GM12878 (cell line): ENCODE data around the gene RBMX. TPM values are rescaled to one million over a fixed set of nuclear protein-coding genes. Genes with fewer than 3 reads are reported as not detected.

Experiments
- ATAC-seq: fragments of 200-7000 bp; cut with Tn5 transposase; 3 replicates; pipeline ENCODE4 v1.9.1; 2020; ENCODE audit warnings: mild to moderate bottlenecking, moderate library complexity
- BruUV-seq: library from RNA; stranded (reverse); fragments of 400-500 nt; replicated peaks from 2 replicates; lab custom pipeline; 2021; lab: Mats Ljungman, UMichigan
- CTCF ChIA-PET: fragments of 300-600 bp; sonication (Branson Sonifier 250); formaldehyde crosslinking; extraction: SDS; loops from one replicate; lab custom pipeline; 2021; ENCODE audit warnings: inconsistent platforms; lab: Yijun Ruan, JAX
- POLR2A ChIA-PET: fragments of 350-600 bp; formaldehyde crosslinking; extraction: SDS; loops from one replicate; lab custom pipeline; 2021; ENCODE audit warnings: inconsistent platforms; lab: Charles Lee
- RAD21 ChIA-PET: fragments of 300-600 bp; sonication (Branson Sonifier 250); formaldehyde crosslinking; loops from one replicate; lab custom pipeline; 2023; ENCODE audit warnings: antibody characterized with exemption; ENCODE audit not compliant: unreplicated experiment; lab: Charles Lee
- SMC1A ChIA-PET: fragments of 300-600 bp; sonication (Branson Sonifier 250); formaldehyde crosslinking; loops from one replicate; lab custom pipeline; 2023; ENCODE audit not compliant: unreplicated experiment, uncharacterized antibody; lab: Charles Lee
- DNase-seq: peaks from one replicate; pipeline ENCODE4 v3.0.0-alpha.2; 2011; ENCODE audit warnings: low read depth, low spot score
- FAIRE-seq: peaks from 3 replicates; lab custom pipeline; 2011; peaks lifted over from hg19 to GRCh38; lab: Jason Lieb, UNC
- H2AFZ ChIP-seq: 2 replicates; pipeline ENCODE4 v1.6.0; 2011; ENCODE audit warnings: low read depth, low read length, control low read depth; ENCODE audit not compliant: control insufficient read depth
- H3K27ac ChIP-seq: 2 replicates; pipeline ENCODE4 v1.5.1; 2011; ENCODE audit warnings: control low read depth; ENCODE audit not compliant: control insufficient read depth, insufficient read depth
- H3K27me3 ChIP-seq, 2 experiments: replicated peaks in 1 of 2; 2 replicates each; pipeline versions ENCODE4 v1.6.0 to v1.6.1; 2011; ENCODE audit warnings: low read length in 1 of 2; ENCODE audit not compliant: control insufficient read depth in 2 of 2, insufficient read depth in 2 of 2
- H3K36me3 ChIP-seq, 2 experiments: 2 replicates each; pipeline ENCODE4 v1.5.1; 2011; ENCODE audit warnings: low read length in 1 of 2; ENCODE audit not compliant: control insufficient read depth in 2 of 2, insufficient read depth in 2 of 2
- H3K4me1 ChIP-seq: 2 replicates; pipeline ENCODE4 v1.6.1; 2011; ENCODE audit warnings: mild to moderate bottlenecking, low read length, moderate library complexity, mixed read lengths; ENCODE audit not compliant: control insufficient read depth, insufficient read depth
- H3K4me2 ChIP-seq: 2 replicates; pipeline ENCODE4 v1.6.0; 2011; ENCODE audit warnings: control low read depth; ENCODE audit not compliant: control insufficient read depth, insufficient read depth
- H3K4me3 ChIP-seq: fragments of 200-600 bp; sonication (generic); 2 replicates; pipeline ENCODE4 v1.5.1; 2016
- H3K79me2 ChIP-seq: 2 replicates; pipeline ENCODE4 v1.6.0; 2011; ENCODE audit warnings: low read length; ENCODE audit not compliant: control insufficient read depth, insufficient read depth
- H3K9ac ChIP-seq: 2 replicates; pipeline ENCODE4 v1.8.0; 2011; ENCODE audit warnings: low read length, control low read depth, mixed read lengths; ENCODE audit not compliant: control insufficient read depth, insufficient read depth
- H3K9me3 ChIP-seq: replicated peaks from 3 replicates; pipeline ENCODE4 v1.5.1; 2011; ENCODE audit warnings: mild to moderate bottlenecking, low read length; ENCODE audit not compliant: control insufficient read depth, insufficient read depth
- H4K20me1 ChIP-seq: 2 replicates; pipeline ENCODE4 v1.6.0; 2011; ENCODE audit not compliant: control insufficient read depth, insufficient read depth
- BACH1 ChIP-seq: fragments of 450-650 bp; IDR thresholded peaks from 2 replicates; pipeline ENCODE4 v1.6.1; 2017; ENCODE audit warnings: mild to moderate bottlenecking, borderline replicate concordance
- BRCA1 ChIP-seq: IDR thresholded peaks from 2 replicates; pipeline ENCODE4 v1.6.1; 2011; ENCODE audit warnings: low read depth, low read length, improper control_type of control experiment
- CEBPB ChIP-seq, 2 experiments: fragments of 150-350 bp in 1 of 2; IDR thresholded peaks; 2 replicates each; pipeline ENCODE4 v1.6.1; 2012 to 2014; ENCODE audit warnings: low read depth in 2 of 2, low read length in 2 of 2, borderline replicate concordance in 1 of 2, inconsistent platforms in 1 of 2
- CTCF ChIP-seq, 3 experiments: IDR thresholded peaks in 2 of 3; conservative IDR thresholded peaks in 1 of 3; 2 replicates each; pipeline ENCODE4 v1.5.1; 2011; ENCODE audit warnings: low read depth in 3 of 3, low read length in 3 of 3, mild to moderate bottlenecking in 3 of 3, control low read depth in 2 of 3, moderate library complexity in 2 of 3, inconsistent platforms in 1 of 3, mixed read lengths in 1 of 3; ENCODE audit not compliant: control insufficient read depth in 2 of 3, insufficient read depth in 1 of 3; ENCODE audit errors: extremely low read depth in 1 of 3
- EP300 ChIP-seq, 2 experiments: fragments of 150-350 bp in 1 of 2; IDR thresholded peaks; 2 replicates each; pipeline ENCODE4 v1.6.1; 2011 to 2012; ENCODE audit warnings: low read depth in 2 of 2, low read length in 2 of 2, borderline replicate concordance in 1 of 2, improper control_type of control experiment in 1 of 2, inconsistent platforms in 1 of 2; ENCODE audit not compliant: control insufficient read depth in 1 of 2
- GABPA ChIP-seq: IDR thresholded peaks from 2 replicates; pipeline ENCODE4 v1.6.1; 2014; ENCODE audit warnings: antibody characterized with exemption, low read depth, mild to moderate bottlenecking, inconsistent platforms
- HCFC1 ChIP-seq: fragments of 150-350 bp; IDR thresholded peaks from 2 replicates; pipeline ENCODE4 v1.6.1; 2014; ENCODE audit warnings: low read length
- HDAC6 ChIP-seq: fragments of 200-600 bp; sonication (generic); IDR thresholded peaks from one replicate; pipeline ENCODE4 v1.8.0; 2017; ENCODE audit warnings: antibody characterized with exemption; ENCODE audit not compliant: unreplicated experiment
- NFIC ChIP-seq: IDR thresholded peaks from 2 replicates; pipeline ENCODE4 v1.6.1; 2012; ENCODE audit warnings: low read depth, mild to moderate bottlenecking, inconsistent platforms, low read length, moderate library complexity
- NFYA ChIP-seq: IDR thresholded peaks from 2 replicates; pipeline ENCODE4 v1.6.1; 2011; ENCODE audit warnings: low read depth, mild to moderate bottlenecking, low read length, improper control_type of control experiment, borderline replicate concordance
- PBX3 ChIP-seq: IDR thresholded peaks from 2 replicates; pipeline ENCODE4 v1.6.1; 2011; ENCODE audit warnings: mild to moderate bottlenecking, low read depth, low read length, moderate library complexity; ENCODE audit not compliant: insufficient replicate concordance
- RBBP5 ChIP-seq: fragments of 200-600 bp; sonication (generic); conservative IDR thresholded peaks from 2 replicates; pipeline ENCODE4 v1.6.1; 2016
- SMC3 ChIP-seq: IDR thresholded peaks from 2 replicates; pipeline ENCODE4 v1.6.1; 2011; ENCODE audit warnings: low read length, improper control_type of control experiment, borderline replicate concordance
- ZNF274 ChIP-seq: IDR thresholded peaks from one replicate; pipeline ENCODE4 v1.8.0; 2011; ENCODE audit not compliant: insufficient read length, insufficient read depth
- WGBS: methylation state at CpG from one replicate; pipeline ENCODE4 v1.1.6; 2016; ENCODE audit warnings: low lambda C conversion rate; ENCODE audit not compliant: insufficient replicate concordance, insufficient coverage; ENCODE audit errors: missing lambda C conversion rate; 5-methylcytosine and 5-hydroxymethylcytosine counted together
- in situ Hi-C: fragments of 300-500 bp; cut with MboI; formaldehyde crosslinking; loops from 9 replicates; pipeline ENCODE4 v1.14.3; 2018; ENCODE audit warnings: mixed read lengths
- intact Hi-C: fragments of 100-400 bp; cut with micrococcal nuclease; formaldehyde crosslinking; loops from one replicate; pipeline ENCODE4 v1.14.2; 2022; ENCODE audit not compliant: unreplicated experiment
- polyA plus RNA-seq, 11 experiments: library from polyadenylated mRNA; depleted of rRNA in 4 of 11; unstranded in 6 of 11; stranded (reverse) in 5 of 11; fragments of >200 nt; fragmentation: Nextera tagmentation in 4 of 11; fragmentation: Illumina TruSeq in 1 of 11; extraction: Ambion mirVana in 4 of 11; extraction: Trizol in 1 of 11; gene quantifications; 1 replicate in 1 of 11; 2 replicates in 10 of 11; pipeline versions ENCODE4 v1.2.1 to v1.2.3, GENCODE V29; 2011 to 2016; ENCODE audit warnings: inconsistent platforms in 2 of 11, missing spikeins in 2 of 11, low read depth in 1 of 11
- total RNA-seq, 4 experiments: library from RNA; depleted of rRNA in 3 of 4; stranded (reverse); fragments of >200 nt in 3 of 4; fragmentation: Illumina TruSeq in 1 of 4; extraction: Trizol in 1 of 4; gene quantifications; 2 replicates each; pipeline versions ENCODE4 v1.2.1 to v1.2.3, GENCODE V29; 2013 to 2021
- TF ChIP-seq, protein P1 (sequence below): IDR thresholded peaks from 2 replicates; pipeline ENCODE4 v1.6.1; 2012; ENCODE audit warnings: improper control_type of control experiment, low read depth, low read length; ENCODE audit not compliant: insufficient replicate concordance

RBMX gene
- total and polyA plus RNA-seq, 10 of the 15 experiments (the other 5 are each of a cell fraction or from before 2014, with no cell fraction given) = 252 to 427 (median 288) TPM

DNA sequence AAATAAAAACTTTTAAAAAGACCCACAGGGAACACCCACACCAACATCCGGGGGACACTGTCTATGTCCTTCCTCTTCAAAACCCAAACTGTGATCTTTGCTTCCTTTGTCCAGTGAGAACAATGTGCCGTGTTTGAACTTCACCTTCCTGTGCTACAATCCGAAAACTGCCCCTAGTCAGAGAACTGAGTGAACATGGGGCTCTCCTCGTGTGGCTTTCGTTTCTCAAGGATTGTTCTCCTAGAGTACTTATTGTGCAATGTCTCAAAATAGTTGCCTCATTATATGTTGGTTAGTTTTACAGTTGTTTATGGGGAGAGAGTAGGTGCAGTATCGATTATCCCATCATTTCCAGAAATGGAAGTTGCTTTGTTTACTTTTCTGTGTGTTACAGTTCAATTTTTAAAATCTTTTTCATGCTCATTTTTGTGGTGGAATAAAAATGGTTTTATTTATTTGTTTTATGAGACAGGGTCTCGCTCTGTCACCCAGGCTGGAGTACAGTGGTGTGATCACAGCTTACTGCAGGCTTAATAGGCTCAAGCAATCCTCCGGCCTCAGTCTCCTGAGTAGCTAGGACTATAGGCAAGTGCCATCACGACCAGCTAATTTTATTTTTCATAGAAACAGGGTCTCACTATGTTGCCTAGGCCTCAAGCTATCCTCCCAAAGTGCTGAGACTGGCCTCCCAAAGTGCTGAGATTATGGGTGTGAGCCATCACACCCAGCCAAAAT, 29.9 kb downstream of the RBMX start:
- in situ Hi-C loops = no loop called here
- BruUV-seq = no TSS peak
- no peak for DNase-seq
- 64% methylated on average over 9 of the region's 9 CpGs for WGBS
- H3K36me3 ChIP-seq = peaks cover 0 to 2% of the 10 kb centered on the region in 2 experiments; a peak in 1 of 4 replicates
- no peak overlapping the region for H3K4me2 ChIP-seq
- H3K9ac ChIP-seq = no peak overlapping the region
- POLR2A ChIA-PET = no interaction called here
- TF ChIP-seq CTCF (IDR thresholded peaks at IDR 0.05 in 2 of 3, conservative IDR thresholded peaks at IDR 0.05 in 1 of 3; ENCODE audit: control insufficient read depth in 2 of 3, extremely low read depth in 1 of 3, insufficient read depth in 1 of 3, low read depth in 3 of 3, low read length in 3 of 3) = no peak
- no peak for TF ChIP-seq GABPA
- no peak for TF ChIP-seq EP300 (IDR thresholded peaks at IDR 0.05; ENCODE audit: borderline replicate concordance in 1 of 2, control insufficient read depth in 1 of 2, low read depth in 2 of 2, low read length in 2 of 2)
- TF ChIP-seq BRCA1 = no peak
- TF ChIP-seq HDAC6 = no peak
- no peak for TF ChIP-seq SMC3
- TF ChIP-seq BACH1 = no peak
- TF ChIP-seq NFYA = no peak
- no peak for TF ChIP-seq PBX3
- TF ChIP-seq ZNF274 = no peak
- no peak for TF ChIP-seq NFIC
- TF ChIP-seq, protein P1, sequence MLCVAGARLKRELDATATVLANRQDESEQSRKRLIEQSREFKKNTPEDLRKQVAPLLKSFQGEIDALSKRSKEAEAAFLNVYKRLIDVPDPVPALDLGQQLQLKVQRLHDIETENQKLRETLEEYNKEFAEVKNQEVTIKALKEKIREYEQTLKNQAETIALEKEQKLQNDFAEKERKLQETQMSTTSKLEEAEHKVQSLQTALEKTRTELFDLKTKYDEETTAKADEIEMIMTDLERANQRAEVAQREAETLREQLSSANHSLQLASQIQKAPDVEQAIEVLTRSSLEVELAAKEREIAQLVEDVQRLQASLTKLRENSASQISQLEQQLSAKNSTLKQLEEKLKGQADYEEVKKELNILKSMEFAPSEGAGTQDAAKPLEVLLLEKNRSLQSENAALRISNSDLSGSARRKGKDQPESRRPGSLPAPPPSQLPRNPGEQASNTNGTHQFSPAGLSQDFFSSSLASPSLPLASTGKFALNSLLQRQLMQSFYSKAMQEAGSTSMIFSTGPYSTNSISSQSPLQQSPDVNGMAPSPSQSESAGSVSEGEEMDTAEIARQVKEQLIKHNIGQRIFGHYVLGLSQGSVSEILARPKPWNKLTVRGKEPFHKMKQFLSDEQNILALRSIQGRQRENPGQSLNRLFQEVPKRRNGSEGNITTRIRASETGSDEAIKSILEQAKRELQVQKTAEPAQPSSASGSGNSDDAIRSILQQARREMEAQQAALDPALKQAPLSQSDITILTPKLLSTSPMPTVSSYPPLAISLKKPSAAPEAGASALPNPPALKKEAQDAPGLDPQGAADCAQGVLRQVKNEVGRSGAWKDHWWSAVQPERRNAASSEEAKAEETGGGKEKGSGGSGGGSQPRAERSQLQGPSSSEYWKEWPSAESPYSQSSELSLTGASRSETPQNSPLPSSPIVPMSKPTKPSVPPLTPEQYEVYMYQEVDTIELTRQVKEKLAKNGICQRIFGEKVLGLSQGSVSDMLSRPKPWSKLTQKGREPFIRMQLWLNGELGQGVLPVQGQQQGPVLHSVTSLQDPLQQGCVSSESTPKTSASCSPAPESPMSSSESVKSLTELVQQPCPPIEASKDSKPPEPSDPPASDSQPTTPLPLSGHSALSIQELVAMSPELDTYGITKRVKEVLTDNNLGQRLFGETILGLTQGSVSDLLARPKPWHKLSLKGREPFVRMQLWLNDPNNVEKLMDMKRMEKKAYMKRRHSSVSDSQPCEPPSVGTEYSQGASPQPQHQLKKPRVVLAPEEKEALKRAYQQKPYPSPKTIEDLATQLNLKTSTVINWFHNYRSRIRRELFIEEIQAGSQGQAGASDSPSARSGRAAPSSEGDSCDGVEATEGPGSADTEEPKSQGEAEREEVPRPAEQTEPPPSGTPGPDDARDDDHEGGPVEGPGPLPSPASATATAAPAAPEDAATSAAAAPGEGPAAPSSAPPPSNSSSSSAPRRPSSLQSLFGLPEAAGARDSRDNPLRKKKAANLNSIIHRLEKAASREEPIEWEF = no peak
- TF ChIP-seq HCFC1 = no peak
- TF ChIP-seq RBBP5 = no peak
- no peak for TF ChIP-seq CEBPB (IDR thresholded peaks at IDR 0.05; ENCODE audit: borderline replicate concordance in 1 of 2, low read depth in 2 of 2, low read length in 2 of 2)
- TF ChIP-seq, all 136 proteins: peak for 0
- intact Hi-C loops = no loop called here
- RAD21 ChIA-PET = no interaction called here
- FAIRE-seq (no peak), ATAC-seq (no peak)
- H3K79me2 ChIP-seq = no peaks in the 10 kb centered on the region
- no peak overlapping the region for H2AFZ ChIP-seq
- SMC1A ChIA-PET = no interaction called here
- CTCF ChIA-PET = no interaction called here
- H3K4me1 ChIP-seq = no peaks in the 10 kb centered on the region
- H3K9me3 ChIP-seq = no peaks in the 10 kb centered on the region; the same call in 2 of the 3 replicates
- H3K27me3 ChIP-seq = no peaks in the 10 kb centered on the region
- no peak overlapping the region for H3K27ac ChIP-seq
- no peaks in the 10 kb centered on the region for H4K20me1 ChIP-seq
- no peak overlapping the region for H3K4me3 ChIP-seq
